Fibroblast of peridontal ligament (primary cell): ENCODE data around the gene NPPB.
"Not testable (repeated sequence)": the region's sequence is repeated elsewhere in the genome, so short reads cannot be mapped to it uniquely, and the experiment has no call there.

Source experiments
- DNase-seq: peaks from one replicate; pipeline ENCODE4 v3.0.0-alpha.2; 2010; ENCODE audit errors: extremely low read depth

Gene NPPB

GRCh38 chr1:11858613-11858967 lies at the start of gene NPPB:
Gene NPPB, minus strand, starts transcription at chr1:11858945. Its CDS starts 112 bp downstream, at chr1:11858833.
- DNase-seq: no peak

DNA sequence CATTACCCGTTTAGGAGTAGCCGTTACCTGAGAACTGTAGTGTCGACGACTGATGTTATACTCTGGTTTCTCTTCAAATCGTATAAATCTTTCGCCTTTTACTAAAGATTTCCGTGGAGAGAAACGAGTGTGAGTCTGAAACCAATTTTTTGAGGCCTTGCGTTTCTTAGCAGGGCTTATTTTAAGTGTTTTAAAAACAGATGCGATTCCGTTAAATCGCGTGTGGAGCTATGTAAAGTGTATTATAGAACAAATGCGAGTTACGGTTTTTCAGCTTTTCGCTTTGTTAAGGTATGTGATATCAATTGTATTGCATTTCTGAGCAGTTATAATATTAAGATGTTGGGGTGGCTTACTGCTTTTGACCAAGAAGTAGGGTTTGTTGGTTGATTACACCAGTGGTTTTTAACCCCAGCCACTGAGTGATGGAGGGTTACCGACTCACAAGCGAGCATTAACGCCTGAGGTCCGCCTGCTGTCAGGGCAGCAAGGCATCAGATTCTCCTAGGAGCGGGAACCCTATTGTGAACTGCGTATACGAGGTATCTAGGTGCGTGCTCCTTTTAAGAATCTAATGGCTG lies 49.4 kb upstream of the NPPB start:
- peak; percentile 99 for DNase-seq

DNA sequence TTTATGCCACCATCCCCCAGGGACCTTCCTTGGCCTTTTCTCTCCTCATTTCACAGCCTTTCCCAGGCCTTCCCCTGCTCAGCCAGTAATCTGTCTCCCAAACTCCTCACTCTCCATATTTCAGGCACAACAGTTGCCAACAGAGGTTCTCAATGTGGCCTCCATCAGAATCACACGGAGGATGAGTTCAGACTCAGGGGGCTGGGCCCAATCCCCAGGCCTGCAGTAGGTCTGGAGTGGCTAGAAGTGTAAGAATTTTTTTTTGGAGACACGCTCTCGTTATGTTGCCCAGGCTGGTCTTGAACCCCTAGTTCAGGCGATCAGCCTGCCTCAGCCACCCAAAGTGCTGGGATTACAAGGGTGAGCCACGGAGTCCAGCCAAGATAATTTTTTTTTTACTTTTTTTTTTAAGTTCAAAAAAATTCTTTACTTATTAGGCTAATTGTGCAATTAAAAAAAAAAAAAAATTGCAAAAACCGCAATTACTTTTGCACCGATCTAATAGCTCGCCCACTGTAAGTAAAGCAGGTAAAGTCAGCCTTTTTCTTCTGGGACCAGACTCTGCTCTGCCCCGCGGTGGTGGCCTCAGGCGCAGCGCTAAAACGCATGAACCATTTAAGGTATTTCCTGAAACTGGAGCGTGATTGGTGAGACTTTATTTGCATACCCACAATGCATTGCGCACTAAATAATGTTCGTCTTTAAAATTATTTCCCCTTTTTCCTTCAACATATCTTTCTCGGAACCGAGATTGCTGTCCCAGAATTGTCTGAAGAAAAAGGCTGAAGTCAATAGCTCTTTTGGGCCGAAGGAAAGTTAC lies 48.7 kb upstream of the NPPB start:
- DNase-seq: peak; percentile 96

GRCh38 chr1:11906870-11907269 lies 48.1 kb upstream of the NPPB start:
- no peak for DNase-seq

GRCh38 chr1:11904978-11905377 lies 46.2 kb upstream of the NPPB start:
- no peak for DNase-seq

DNA sequence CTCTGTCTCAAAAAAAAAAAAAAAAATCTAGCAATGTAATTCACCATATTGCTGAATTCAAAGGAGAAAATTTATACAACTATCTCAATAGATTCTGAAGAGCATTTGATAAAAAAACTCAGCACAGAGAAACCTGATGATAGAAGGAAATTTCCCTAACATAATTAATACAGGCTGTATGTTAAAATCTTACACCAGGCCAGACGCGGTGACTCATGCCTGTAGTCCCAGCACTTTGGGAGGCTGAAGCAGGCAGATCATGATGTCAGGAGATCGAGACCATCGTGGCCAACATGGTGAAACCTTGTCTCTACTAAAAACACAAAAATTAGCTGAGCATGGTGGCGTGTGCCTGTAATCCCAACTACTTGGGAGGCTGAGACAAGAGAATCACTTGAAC lies 45.4 kb upstream of the NPPB start:
- DNase-seq: peak; percentile 37

DNA sequence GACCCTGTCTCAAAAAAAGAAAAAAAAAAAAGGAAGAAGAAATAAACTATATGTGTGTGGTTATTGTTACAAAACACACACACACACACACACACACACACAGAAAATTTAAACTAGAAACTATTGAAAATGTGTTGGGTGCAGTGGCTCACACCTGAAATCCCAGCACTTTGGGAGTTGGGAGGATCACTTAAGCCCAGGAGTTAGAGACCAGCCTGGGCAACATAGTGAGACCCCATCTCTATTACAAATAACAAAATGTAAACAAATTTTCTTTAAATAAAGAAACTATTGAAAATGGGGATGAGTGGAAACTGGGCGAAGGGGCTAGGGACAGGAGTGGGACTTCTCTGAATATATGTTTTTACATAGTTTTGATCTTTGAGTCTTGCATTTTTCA lies 44.5 kb upstream of the NPPB start:
- DNase-seq: no peak

GRCh38 chr1:11901446-11901845 lies 42.7 kb upstream of the NPPB start:
- not testable (repeated sequence) for DNase-seq

- DNase-seq: no peak
Observed at GRCh38 chr1:11898831-11899467, 40.2 kb upstream of the NPPB start.

DNA sequence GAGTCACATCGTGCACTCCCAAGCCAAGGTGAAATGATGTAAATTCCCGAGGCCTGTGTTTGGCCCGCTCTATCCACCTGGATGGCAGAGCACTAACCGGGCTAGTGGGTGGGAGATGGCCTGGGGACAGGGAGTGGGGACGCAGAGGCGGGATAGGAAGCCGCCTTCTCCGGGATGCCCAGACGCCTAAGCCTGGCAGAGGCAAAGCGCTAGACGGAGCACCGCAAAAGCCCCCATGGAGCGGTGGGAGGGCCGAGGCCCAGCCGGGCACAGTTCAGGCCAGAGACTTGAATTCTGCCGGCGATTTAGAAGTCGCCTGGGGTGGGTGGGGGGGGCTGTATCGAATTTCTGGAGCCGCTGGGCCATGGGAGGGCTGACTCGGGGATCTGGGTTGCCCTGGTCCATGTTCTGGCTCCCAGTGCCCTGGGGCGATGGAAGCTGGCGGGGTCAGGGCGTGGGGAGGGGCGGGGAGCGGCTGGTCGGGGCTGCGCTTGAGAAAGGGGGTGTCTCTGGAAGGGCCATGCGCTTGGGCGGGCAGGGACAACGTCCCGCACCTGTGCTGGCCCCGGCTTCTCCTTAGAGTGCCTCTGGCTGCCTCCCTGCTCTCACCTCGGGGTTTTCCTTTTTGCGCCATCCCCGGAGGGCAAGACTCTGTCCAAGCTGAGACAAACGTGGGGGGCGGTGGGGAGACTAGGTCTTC lies 39.5 kb upstream of the NPPB start:
- DNase-seq: no peak

DNA sequence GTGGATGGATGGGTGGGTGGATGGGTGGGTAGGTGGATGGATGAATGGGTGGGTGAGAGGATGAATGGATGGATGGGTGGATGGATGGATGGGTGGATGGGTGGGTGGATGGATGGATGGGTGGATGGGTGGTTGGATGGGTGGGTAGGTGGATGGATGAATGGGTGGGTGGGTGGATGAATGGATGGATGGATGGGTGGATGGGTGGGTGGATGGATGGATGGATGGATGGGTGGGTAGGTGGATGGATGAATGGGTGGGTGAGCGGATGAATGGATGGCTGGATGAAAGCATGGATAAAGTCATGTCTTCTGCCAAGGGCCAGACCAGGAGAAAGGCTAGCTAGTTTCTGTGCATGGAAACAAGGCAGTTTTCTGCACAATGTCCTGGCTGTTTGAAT lies 35.8 kb upstream of the NPPB start:
- DNase-seq: not testable (repeated sequence)

DNA sequence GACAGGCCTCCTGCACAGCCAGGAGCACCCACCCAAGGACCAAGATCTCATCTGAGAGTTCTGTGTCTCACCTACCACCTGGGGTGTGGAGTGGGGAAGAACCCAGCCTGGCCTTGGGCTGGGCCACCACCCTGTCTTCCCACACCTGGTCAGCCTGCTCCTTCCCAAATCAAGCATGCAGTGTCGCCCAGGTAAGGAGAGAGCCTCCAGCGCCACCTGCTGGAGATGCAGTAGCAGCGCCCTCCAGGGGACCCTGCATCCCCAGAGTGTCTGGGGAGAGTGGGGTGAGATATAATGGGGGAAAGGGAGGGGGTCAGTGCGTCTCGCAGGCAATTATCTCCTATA lies 35.1 kb upstream of the NPPB start:
- DNase-seq: peak; percentile 13

- DNase-seq: no peak
Observed at GRCh38 chr1:11891433-11892186, 32.9 kb upstream of the NPPB start.

DNA sequence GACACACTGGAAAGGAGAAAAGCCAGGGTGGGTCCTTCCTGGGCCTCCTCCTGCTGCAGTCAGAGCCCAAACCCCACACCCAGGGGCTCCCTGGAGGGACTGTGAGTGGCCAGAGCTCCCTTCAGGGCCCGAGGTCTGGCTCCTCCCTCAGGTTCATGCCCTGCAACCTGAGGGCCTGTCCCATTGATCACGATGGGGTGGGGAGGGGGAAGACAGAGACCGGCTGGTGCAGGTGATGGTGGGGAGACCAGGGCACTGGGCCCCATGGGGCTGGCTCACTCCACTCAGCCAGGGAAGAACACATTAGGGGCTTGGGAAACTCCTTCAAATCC lies 30.1 kb upstream of the NPPB start:
- DNase-seq: no peak

DNA sequence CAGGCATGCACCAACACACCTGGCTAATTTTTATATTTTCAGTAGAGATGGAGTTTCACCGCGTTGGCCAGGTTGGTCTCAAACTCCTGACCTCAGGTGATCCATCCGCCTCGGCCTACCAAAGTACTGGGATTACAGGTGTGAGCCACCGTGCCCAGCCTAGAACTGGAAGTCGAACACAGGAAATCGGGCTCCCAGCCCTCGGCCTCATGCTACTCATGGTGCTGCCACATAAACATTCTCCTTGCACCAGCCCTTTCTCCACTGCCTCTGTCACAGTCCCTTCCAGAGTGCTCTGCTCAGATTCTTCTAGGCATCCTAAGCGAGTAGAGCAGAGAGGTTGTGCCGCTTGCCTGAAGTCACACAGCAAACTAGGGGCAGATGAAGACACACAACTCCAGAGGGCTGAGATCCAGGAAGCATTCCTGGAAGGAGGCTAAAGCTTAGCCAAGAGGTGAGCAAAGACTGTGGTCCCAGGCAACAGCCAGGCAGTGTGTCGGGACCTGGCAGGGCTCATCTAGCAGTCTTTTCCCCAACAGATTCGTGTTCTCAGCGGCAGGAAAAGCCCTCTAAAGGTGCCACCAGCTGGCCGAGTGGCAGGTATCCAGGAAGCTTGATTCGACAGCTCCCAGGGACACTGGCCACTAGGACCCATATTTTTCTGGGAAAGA lies 29.6 kb upstream of the NPPB start:
- DNase-seq: no peak

- no peak for DNase-seq
Observed at GRCh38 chr1:11887666-11888007, 28.9 kb upstream of the NPPB start.

DNA sequence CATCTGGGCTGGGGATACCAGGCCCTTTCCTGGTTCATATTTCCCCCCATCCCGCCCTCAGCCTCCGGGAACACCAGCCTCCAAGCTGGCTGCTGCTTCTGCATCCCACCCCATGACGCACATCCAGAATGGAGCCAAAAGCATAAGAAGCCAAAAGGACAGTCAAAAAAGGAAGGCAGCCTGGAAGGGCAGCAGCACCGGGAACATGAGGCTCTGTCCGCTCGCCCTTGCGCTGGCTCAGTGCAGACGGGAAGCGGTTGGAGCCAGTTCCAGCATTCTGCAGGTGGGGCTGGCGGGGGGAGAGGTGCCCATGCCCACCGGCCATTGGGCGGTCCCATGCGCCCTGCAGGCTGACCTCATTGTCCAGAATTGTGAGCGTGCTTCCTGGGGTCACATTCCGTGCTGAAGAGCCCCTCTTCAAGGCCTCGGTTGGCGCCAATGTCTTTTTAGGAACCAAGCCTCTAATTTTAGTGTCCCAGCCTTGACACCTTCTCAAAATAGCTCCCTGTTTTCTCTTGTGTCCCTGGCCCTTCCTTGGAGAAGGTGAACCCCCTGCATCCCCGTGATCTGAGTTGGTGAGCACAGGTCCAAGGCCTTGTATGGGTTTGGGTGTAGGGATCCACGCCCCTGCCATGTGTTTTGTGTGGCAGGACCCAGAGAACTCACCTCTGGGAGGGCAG lies 28.4 kb upstream of the NPPB start:
- DNase-seq: no peak

DNA sequence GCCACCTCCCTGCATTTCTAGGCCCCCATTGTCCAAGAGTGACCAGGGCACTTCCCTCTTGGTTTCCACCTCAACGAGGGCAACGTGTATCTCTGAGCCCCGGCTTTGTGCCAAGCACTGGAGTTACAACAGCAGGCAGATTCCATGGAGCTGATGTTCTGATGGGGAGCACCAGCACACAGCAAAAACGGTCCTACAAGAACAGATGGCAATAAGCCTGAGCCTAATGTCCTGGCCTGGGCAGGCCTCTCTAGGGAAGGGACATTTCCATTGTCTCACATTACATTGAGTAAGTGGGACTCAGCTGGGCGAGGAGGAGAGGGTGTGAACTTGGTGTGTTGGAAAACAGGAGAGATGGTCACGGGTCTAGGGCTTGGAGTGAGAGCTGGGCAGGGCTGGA lies 27.2 kb upstream of the NPPB start:
- no peak for DNase-seq

- DNase-seq: no peak
Observed at GRCh38 chr1:11882814-11883538, 24.2 kb upstream of the NPPB start.

- DNase-seq: no peak
Observed at GRCh38 chr1:11881749-11882441, 23.1 kb upstream of the NPPB start.
